Activated T-helper 1 cell treated with anti-CD3 and anti-CD28 coated beads, Interleukin-2, amount 50 U/mL, for 16 hours (primary cell): Measurements from ENCODE around the gene SPATA1.
A peak's percentile ranks its signal among the peaks of the same experiment; 100 is the strongest.

Experiments used
- DNase-seq, 2 donors: peaks; one replicate each; pipeline ENCODE4 v3.0.0-alpha.2; 2020; ENCODE audit warnings: low read depth in 1 of 2, low spot score in 1 of 2

The SPATA1 gene

GRCh38 chr1:84508510-84508909, 2.3 kb downstream of the SPATA1 start:
- DNase-seq, result no peak

DNA sequence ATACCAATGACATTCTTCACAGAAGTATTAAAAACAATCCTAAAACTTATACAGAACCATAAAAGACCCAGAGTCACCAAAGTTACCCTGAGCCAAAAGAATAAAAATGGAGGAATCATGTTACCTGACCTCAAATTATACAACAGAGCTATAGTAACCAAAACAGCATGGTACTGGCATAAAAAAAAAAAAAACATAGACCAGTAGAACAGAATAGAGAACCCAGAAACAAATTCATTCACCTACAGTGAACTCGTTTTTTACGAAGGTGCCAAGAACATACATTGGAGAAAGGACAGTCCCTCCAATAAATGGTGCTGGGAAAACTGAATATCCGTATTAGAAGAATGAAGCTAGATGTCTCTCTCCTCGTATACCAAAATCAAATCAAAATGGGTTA, 2.8 kb downstream of the SPATA1 start:
- DNase-seq, result no peak

DNA sequence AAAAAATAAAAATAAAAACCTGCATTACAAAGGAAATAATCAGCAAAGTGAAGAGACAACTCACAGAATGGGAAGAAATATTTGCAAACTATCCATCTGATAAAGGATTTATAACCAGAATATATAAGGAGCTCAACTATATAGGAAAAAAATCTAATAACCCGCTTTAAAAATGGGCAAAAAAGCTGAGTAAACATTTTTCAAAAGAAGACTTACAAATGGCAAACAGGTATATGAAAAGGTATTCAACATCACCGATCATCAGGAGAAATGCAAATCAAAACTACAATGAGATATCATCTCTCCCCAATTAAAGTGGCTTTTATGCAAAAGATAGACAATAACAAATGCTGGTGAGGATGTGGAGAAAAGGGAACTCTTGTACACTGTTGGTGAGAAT, 4.0 kb downstream of the SPATA1 start:
- no peak for DNase-seq

- no peak for DNase-seq
These were observed 4.5 kb downstream of the SPATA1 start for GRCh38 chr1:84510668-84511067.

GRCh38 chr1:84524590-84524989, 18.4 kb downstream of the SPATA1 start:
- no peak for DNase-seq

- DNase-seq, result no peak
These were observed 19.6 kb downstream of the SPATA1 start for GRCh38 chr1:84525779-84526178.

DNA sequence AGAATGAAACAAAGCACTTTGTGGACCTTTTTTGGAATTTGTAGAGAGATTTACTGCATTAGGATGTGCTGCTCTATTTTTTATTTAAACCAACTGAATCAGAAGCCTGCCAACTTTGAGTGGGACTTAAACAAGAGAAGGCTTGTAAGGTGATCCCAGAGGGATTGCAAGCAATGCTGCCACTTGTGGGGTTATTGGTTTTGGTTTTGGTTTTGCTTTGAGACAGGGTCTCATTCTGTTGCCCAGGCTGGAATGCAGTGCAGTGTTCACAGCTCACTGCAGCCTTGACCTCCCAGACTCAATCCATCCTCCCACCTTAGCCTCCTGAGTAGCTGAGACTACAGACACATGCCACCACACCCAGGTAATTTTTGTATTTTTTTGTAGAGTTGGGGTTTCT, 32.4 kb downstream of the SPATA1 start:
- DNase-seq, result no peak

GRCh38 chr1:84539972-84540371, 33.8 kb downstream of the SPATA1 start:
- no peak for DNase-seq

DNA sequence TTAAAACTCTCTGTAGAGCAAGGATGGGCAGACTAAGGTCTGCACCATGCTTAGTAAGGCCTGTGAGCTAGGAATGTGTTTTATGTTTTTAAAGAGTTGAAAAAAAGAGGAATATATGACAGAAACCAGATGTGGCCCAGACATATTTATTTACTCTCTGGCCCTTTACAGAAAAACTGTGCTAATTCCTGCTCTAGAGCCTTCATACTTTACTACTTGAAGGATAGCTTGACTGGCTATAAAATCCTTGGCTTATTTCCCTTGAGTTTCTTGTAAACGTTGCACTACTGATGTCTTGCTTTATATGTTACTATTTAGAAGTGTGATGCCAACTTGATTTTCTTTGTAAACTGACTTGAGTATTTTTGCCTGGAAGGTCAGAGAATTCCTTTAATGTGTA, 34.6 kb downstream of the SPATA1 start:
- DNase-seq, result no peak

DNA sequence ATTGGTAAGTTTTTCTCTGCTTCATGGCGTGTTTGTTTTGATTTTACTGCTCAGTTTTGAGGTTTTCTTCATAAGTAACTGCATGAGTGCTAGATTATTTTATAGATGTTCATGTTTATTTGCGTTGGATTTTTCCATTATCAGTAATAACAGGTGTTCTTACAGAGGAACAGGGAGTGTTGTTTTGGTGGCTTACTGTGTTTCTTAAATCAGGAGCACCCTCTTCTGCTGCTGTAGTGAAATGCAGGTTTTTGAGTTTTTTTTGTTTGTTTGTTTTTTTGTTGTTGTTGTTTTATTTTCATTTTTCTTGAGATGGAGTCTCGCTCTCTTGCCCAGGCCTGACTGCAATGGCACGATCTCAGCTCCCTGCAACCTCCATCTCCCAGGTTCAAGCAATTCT, 35.5 kb downstream of the SPATA1 start:
- no peak for DNase-seq

DNA sequence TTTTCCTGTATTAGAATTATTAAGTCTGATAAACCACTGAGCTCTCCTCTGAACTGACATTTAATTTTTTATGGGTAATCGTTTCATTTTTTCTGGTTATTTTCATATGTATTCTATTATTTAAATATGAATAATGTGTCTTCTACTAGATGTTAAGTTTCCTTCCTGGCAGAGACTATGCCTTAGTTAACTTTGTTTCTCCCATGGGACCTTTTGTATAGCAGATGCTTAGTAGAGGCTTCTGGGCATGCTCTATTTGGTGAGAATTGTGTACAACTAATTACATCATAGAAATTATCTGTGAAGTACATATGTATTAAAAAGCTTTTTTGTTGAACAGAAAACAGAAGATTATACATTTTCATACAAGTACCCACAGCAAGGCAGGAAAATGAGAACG, 44.6 kb downstream of the SPATA1 start:
- no peak for DNase-seq

GRCh38 chr1:84569216-84569615, 63.0 kb downstream of the SPATA1 start:
- DNase-seq, result no peak

DNA sequence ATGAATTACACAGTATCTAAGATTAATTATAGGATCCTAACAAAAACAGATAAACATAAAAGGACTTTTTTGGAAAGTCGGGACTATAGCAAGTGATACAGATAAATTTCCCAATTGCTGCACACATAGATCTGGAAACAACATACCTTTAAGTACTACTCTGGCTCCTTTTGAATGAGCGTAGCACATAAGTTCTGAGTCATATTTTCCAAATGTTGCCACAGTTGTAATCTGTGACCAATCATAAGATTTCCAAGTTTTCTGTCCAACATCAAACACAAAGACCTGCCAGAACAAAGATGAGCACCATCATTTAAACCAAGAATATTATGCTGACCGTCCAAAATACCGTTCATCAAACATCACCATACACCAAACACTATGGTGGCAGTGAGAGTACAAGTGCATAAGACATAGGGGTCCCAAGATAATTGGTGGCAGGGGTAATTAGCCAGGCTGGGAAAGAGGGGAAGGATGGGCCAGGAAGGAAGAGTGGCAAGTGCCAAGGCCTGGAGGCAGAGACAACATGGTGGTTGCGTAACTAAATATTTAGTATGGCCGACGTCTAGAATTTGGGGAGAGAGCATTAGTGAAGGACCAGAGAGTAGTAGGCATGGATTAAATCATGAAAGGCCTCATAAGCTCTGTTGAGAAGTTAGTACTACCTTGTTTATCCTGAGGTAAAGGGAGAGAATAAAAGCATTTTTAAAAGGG, 64.4 kb downstream of the SPATA1 start:
- DNase-seq, result no peak

DNA sequence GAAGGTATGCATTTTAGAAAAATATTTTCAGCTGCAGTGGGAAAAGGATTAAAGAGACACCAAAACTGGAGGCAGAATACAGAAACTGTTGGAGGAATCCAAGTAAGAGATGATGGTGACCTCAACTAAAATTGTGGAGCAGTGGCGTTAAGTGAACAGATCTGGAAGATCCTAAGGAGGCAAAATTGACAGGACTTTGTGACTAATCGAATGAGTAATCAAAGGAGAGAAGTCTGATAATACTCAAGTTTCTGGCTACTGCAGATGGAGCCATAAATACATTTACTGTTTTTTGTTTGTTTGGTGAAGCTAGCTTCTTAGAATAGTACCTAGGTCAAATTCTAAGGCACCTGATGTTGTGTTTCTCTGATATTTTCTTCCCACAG, 65.0 kb downstream of the SPATA1 start:
- no peak for DNase-seq

GRCh38 chr1:84573481-84573966, 67.3 kb downstream of the SPATA1 start:
- no peak for DNase-seq

GRCh38 chr1:84573967-84574842, 68.0 kb downstream of the SPATA1 start, which contains the start of gene CTBS:
TSS of gene CTBS (minus strand) at chr1:84574440. CDS start at chr1:84574415, 25 bp downstream.
- DNase-seq, result peak; percentile 56 to 77

GRCh38 chr1:84574936-84575335, 68.8 kb downstream of the SPATA1 start:
- no peak for DNase-seq

DNA sequence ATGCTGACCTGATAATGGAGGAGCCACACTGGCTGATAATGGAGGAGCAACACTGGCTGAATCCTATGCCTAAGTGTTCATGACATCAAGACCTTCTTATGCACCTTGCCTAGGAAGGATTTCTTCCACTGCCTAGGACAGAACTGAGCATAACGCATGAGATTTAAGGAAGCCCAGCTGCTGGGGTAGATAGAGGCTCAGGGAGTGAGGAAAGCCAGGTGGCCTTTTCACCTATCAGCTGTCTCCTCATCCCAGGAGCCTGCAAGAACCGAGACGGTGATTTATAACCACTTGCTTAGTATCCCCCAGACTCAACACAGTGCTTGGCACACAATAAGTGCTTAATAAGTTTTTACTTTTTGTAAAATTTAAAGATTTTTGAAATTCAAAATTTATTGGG, 75.5 kb downstream of the SPATA1 start:
- no peak for DNase-seq

DNA sequence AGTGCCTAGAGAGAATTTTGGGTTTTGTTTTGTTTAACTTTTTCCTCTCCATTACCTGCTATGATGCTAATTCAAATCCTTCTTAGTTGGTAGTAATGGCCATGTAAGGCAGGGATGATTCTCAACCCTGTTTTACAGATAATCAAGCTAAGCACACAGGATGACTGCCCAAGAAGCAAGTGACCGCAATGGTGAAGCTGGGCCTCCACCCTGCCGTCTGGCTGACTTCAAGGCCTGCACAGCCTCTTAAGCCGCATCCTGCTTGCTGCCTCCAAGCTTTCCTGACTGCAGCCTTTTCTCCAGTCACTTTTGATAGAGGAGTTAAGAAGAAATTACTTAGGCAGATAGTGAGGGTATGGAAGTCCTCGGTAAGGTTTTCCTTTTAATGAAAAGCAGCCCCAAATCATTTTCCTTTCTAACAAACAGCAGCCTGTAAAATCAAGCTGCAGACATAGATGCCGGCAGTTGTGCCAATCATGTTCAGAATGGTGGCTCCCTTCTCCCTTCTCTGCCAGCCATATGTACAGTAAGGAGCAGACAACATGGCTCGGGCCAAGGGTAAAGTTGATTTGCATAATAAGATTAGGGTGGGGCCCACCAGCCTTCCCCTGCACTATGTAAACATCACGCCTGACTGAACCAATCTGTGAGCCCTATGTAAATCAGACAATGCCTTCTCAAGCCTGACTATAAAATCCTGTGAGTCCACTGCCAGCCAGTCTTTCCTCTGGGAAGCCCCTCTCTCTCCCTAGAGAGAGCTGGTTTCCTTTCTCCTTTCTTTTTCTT, 76.8 kb downstream of the SPATA1 start:
- no peak for DNase-seq

DNA sequence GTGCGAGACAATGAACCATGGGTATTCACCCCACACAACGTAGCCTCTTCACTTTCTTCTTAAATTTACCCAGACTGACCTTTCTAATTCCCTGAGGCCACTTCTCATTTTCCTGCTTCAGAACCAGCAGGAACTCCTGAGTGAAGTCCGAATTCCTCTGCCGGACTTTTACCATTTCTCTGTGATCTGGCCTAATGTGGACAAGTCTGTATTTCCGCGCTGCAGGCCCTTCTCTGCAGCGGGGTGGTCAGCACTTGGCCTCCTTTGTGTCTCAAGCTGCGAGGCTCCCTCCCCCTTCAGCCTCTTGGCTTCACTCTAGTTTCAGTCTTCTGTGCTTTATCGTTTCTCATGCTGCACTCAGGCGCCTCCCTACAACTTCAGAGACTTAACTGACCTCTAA, 77.5 kb downstream of the SPATA1 start:
- DNase-seq, result no peak

- DNase-seq, result no peak
These were observed 77.9 kb downstream of the SPATA1 start for GRCh38 chr1:84584126-84584525.

GRCh38 chr1:84585803-84586202, 79.6 kb downstream of the SPATA1 start:
- no peak for DNase-seq
